HG03354 (cell line): ENCODE measurements around the gene GAB4.
"Not testable (repeated sequence)": the region's sequence is repeated elsewhere in the genome, so short reads cannot be mapped to it uniquely, and the experiment has no call there.

Source experiments
- ATAC-seq: cut with Tn5 transposase; IDR thresholded peaks from one replicate; pipeline ENCODE4 v1.9.1; 2021; ENCODE audit warnings: mild to moderate bottlenecking; ENCODE audit not compliant: unreplicated experiment, poor library complexity, severe bottlenecking

The GAB4 gene

DNA sequence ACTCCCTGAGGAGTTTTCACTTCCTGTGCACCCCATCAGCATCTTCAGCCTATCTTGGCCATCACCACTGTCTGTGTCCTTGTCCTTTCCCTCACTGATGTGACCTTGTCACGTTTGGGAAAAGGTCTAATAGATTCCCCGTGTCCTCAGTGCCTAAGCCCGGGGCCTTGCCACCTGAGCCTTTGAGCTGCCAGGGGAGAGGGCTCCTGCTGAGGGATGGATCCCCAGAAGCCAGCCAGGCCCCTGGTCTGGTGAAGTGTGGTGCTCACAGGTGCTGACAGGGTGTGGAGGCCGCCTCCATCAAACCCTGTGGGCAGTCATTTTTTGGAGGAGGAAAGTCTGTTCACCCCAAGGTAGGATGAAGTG is 47.2 kb downstream of the GAB4 start:
- ATAC-seq, result no peak

DNA sequence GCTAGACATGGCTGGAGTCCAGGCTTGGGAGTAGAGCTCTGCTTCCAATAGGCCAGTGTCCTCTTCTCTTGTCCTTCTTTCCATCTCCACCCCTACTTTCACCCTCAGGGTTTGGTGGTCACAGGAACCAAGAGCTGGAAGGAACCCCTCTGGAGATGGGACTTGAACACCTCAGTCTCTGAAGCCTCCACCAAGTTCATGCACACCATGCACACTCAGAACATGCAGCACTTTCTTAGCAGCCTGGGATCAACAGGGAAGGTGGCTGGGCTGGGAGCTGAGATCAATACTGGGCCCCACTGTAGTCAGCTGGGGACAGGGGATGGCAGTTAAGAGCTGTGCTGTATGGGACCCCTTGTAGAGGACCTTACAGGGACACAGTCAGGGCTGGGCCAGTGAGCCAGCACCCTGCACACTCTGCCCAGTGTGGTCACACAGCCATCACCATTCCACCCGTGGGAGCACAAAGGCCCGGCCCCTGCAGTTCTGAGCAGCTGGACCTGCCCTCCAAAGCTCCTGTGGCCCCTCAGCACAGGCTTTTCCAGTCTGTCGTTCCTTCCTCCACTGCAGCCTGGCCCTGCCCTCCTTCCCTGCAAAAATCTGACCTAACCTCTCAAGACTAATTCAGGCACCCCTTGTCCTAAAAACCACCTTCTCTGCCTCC is 47.7 kb downstream of the GAB4 start:
- ATAC-seq, result no peak

DNA sequence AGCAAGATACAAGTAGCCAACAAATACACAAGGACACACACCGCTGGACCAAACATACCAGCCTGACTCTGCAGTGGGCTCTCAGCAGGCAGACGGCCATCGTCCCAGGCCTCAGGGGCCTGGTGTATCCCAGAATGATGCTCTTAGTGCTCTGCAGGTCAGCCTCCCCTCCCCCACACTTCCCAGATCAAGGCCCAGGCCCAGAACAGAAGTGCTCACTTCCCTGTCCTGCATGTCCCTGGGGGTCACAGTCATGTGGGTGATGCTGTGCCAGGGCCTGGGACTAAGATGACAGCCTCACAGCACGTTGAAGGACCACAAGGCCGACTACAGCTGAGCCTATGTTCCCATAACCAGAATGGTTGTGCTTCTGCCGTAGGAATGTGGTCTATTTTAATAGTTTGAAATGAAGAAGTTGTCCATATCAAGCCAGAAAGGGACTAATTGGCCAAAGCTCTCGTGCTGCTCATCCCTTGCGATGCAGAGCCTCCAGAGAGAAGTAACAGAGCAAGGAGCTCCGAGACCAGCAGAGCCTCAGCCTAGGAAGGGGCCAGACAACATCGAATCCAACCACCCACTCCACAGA is 48.6 kb downstream of the GAB4 start:
- ATAC-seq, result no peak

DNA sequence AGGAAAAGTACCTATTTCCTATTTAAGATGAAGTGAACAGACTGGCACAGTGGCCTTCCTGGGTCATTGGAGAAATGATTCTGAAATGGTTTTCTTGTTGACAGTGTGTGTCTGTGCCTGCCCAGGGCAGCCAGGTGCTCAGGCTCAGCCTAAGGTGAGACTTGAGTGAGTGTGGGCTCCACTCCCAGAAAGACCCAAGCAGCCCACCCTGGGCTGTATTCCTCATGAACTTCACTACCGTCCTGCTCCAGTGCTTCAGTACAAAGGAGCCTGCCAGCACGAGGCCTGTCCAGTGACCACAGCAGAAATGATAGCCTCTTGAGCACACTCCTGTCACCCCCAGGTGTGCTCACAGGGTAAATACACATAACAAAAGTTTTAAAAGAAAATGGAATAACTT is 49.5 kb downstream of the GAB4 start:
- no peak for ATAC-seq

DNA sequence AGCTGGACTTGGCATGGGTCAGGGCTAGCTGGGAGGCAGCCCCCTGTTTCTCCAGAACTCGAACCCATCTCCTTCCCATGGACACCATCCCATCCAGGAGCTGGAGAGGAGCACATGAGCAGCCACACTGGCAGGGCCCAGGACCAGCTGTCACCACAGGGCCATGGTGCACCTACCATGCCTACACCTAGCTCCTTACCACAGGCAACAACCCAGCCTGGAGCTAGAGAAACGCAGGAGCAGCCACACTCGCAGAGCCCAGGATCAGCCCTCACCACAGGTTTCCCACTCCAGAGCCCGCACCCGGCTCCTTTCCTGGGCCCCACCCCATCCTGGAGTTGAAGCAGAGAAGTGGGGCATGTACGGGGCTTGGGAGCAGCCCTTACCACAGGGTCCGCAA is 50.2 kb downstream of the GAB4 start:
- no peak for ATAC-seq

DNA sequence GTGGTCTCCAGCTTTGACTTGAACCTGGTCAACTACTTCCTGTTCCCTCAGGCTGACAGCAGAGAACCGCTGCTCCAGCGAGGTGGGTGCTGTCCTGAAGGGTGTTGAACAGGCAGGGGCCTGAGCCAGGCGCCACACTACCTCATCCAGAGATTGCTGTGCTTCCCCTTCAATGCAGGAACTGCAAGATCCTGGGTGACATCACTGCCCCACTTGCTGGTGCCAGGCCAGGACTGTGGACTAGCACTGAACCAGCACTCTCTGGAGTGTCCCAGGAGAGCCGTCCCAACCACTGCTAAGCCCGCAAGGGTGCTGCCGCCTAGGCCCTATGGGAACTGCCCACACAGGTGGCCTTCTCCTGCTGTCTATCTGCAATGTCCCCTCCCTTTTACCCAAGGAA is 51.7 kb downstream of the GAB4 start:
- ATAC-seq, result no peak

DNA sequence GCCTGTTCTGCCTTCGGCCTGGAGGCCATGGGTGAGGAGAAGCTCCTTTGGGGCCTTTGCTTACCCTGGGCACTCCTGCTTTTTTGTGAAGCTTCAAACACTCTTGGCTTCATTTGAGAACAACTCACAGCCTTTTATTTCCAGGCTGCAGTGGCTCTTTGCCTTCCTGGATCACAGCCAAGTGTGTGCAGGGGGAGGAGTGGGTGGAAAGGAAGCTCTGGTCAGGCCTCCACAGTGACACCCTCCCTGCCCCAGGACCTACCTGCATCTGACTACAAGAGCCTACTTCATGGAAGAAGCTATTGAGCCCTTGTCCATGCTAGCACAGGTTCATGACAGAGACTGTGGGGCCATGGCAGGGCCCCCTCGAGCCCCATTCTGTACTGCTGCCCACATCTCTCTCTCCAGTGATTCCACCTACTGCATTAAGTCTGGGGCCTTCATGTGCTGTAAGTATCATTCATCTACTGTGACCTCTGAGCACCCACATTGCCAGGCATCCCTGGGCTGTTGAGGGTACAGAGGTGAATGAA is 52.3 kb downstream of the GAB4 start:
- no peak for ATAC-seq

DNA sequence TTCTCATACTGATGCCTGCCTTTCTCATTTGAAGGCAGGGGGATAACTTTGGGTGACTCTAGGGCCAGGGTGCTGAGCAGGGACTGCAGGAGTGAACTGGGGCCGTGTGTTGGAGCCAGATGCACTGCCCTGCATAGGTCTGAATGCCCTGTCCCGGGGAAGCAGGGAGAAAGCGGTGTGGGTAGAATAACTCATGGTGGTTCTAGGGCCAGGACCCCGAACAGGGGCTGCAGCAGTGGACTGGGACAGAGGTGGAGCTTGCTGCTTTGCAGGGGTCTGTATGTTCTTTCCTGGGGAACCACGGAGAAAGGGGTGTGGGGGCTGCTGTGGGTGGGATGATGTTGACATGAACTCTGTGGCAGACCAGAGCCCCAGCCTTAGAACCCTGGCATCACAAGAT is 52.9 kb downstream of the GAB4 start:
- ATAC-seq, result no peak

DNA sequence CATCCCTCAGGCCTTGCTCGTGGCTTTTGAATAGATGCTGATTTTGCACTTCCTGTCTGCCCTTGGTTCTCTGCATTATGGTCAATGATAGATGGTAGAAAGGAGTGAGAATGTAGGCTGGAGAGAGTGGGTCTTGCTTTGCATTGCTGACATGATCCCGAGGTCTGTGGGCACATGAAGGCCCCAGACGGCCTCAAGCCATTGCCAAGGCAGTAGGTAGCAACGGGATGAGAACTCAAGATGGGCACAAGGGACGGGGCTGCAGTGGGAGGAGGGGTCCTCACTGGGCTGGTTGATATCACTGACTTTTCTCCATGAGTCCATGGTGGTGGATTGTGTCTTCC is 54.0 kb downstream of the GAB4 start:
- ATAC-seq, result no peak

DNA sequence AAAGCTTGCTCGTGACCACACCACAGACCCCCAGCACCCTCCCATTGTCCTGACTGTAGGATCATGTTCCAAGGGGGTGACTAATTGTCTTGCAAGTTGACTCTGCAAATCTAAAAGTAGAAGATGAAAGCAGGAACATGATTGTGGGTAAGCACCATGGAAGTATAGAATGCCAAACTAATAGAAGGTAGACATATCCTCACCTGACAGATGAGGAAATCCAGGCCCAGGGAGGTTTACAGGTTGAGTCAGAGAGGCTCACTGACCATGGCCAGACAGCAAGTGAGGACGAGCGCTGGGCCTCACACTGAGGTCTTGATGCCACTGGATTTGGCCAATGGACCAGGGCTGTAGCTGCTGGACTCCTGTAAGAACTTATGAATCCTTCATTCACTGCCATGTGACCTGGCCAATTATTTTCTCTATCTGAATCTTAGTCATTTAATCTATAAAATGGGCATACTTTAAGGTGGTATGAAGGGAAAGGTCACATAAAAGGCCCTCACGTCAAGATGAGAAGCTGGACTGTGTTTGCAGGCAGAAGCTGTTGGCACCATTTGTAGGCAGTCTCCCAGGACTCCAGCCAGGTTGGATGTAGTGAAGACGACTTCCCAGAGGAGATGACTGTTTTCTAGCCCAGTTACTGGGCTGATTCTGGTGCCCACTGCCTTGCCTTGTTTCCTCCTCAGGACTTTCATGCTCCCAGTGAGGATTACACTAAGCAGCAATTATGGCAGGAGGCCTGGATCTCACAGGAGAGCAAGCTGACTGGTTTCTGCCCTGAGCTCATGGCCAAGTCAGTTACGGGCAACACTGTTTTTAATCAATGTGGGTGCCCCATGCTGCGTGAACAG is 54.6 kb downstream of the GAB4 start:
- no peak for ATAC-seq

DNA sequence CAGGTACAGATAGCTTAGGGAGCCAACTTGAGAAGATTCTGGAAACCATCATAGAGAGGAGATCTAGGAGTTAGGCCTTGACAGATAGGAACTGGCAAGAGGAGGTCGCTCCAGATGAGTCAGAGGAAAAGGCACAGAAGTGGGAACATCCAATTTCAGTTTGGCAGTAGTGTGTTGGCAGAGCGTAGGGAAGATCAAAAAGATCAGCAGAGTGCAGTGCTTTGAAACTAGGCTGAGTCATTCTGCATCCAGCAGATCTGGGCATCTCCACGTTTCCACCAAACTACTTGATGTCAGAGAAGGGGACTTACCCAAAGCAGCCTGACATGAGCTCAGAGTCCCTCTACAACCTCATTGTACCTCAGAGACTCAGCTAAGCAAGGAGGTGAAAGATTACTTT is 58.5 kb downstream of the GAB4 start:
- ATAC-seq, result no peak

DNA sequence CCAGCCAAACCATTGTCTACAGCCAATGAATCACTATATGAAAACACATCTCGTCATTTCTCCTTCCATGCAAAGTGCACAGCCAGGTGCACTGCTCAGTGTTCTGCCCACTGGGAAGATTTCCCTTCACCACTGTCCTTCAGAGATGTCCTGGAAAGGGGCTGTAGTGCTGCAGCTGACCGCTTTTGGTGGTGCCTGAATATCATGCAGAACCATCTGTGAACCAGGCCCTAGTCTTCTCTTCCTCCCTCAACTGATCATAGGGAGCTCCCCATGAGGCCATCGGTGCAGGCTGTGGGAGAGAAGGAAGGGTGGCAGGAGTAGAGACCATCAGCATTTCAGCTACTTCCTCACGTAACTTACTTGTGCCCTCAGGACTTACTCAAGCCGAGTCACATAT is 70.2 kb downstream of the GAB4 start:
- no peak for ATAC-seq

DNA sequence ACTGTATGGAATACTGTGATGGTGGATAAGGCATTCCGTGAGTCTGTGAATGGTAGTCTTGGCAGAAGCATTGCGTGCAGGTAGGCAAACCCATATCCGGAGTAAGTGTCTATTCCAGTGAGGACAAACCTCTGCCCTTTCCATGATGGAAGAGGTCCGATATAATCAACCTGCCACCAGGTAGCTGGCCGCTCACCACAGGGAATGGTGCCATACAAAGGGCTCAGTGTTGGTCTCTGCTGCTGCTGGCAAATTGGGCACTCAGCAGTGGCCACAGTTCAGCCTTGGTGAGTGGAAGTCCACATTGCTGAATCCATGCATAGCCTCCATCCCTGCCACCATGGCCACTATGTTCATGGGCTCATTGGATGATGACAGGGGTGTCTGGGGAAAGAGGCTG is 70.8 kb downstream of the GAB4 start:
- ATAC-seq, result not testable (repeated sequence)

DNA sequence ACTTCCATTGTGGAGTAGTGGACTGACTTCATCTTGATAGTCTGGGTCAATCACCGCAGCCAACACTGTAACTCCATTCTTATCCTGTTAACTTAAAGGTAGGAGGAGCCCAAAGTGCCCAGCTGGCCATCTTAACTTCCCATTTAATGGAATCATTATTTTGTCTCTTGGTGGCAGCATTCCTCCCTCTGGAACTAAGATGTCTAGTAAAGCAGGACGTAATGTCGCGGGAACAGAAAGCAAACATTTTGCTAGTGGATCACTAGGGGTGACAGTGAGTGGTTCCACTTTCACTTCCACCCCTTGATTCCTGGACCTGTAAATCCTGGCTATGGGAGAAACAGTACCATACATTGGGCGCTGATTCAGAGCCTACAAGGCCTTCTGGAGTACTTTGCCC is 71.4 kb downstream of the GAB4 start:
- ATAC-seq, result no peak

DNA sequence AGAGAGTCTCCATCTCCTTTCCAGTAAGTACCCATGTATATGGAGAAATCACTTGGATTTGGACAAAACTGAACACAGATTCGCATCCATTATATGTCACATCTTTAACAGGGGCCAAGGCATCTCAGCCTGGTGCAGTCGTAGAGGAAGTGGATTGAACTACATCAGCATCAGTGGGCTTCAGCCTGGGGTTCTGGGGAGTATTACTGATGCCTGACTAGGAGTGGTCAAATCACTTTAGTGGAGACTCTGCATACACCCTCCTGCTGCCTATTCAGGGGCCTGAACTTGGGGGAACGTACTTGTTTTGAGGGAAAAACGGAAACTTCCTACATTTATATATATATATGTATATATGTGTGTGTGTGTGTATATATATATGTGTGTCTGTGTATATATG is 72.8 kb downstream of the GAB4 start:
- ATAC-seq, result no peak

DNA sequence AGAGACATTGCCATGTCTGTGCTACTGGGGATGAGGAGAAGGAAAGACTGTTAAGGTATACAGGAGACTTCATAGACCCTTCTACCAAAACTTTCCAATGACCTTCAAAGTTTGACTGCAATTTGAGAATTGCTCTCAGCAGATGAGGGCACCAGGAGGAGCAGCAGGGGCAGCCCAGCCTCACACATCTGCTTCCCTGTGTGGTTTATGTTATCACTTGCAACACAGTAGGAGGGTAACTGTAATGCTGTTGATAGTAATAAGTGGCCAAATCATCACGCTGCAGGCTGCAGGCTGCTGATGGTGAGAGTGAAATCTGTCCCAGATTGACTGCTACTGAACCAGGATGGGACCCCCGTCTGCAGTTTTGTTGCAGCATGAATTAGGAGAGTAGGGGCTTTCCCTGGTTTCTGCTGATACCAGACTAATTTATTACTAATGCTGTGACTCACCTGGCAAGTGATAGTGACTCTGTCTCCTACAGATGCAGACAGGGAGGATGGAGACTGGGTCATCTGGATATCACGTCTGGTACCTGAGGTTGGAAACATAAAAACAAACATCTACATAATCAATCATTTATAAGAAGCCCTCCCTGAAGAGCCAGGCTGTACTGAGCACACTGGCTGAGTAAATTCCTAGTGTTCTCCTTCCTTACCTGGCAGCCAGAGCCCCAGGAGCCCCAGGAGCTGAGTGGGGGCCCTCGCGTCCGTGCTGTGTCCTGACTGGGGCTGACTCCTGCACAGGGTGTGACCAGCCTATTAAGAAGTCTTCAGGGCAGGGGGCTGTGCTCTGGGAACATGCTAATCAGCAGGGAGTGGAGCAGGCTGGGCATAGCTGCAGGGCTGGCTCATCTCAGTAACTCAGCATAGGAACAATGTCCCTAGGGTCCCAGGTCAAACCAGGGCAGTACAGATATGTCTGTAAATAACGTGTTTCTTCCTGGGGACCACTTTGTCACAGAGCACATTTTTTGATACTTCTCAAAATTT is 74.4 kb downstream of the GAB4 start:
- no peak for ATAC-seq

DNA sequence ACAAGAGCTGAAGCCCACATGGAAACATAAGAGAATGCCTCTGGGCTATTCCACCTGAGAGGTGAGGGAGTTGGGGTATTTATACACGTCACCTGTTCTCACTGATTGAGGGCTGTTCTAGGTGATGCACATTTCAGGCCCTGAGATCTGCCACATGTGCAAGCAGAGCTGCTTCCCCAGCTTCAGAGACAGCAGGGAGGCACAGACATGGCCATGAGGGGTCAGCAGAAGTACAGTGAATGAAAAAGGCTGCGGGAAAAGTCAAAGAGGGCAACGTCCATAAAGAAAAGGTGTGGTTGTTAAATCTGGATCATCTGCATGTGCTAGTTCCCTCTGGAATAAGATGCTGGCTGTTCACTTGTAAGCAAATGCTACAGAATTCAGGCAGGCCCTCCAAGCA is 75.4 kb downstream of the GAB4 start:
- no peak for ATAC-seq

DNA sequence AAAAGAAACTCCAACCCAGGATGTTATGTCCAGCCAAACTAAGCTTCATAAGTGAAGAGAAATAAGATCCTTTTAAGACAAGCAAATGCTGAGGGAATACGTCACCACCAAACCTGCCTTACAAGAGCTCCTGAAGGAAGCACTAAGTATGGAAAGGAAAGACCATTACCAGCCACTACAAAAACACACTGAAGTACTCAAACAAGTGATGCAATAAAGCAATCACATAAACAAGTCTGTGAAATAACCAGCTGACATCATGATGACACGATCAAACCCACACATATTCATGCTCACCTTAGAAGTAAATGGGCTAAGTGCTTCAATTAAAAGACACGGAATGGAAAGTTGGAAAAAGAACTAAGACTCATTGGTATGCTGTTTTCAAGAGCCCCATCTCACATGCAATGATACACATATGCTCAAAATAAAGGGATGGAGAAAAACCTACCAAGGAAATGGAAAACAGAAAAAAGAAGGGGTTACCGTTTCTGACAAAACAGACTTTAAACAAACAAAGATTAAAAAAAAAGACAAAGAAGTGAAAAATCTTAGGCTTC is 82.5 kb downstream of the GAB4 start:
- ATAC-seq, result no peak

DNA sequence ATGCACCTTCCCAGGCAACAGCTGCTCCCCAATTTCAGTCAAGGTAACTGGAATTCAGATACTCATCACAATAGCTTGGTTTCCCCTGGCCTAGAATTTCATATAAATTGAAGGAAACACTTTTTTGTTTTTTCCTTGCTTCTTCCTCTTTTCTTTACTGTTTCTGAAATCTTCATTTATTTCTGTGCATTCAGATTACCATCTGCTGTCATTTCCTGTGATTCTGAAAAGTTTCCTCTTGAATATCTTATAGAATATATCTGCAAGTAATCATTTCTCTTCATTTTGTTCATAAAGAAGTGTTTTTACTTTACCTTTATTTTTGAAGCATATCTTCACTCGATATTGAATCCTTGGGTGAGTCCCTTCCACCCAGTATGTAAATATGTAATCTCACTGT is 85.3 kb downstream of the GAB4 start:
- ATAC-seq, result no peak

DNA sequence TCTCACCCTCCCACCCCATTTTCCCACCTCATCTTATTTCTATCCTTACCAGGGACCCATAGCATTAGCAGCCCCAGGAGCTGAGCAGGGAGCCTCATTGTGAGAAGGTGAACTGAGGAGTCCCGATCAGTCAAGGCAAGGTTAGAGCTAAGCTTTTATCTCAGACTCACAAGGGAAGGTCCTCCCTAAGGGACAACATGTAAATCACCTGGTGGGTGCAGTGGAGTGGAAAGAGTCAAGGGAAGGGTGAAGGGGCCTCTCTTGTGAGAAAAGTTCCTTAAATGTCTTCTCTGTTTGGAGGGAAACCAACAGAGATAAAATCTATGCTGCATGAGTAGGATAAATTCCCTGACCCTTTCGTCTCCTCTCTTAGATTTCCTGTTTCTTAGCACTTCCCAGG is 85.9 kb downstream of the GAB4 start:
- ATAC-seq, result no peak
